ENCODE measurements around the gene CD300LD. TPM values are rescaled to one million over a fixed set of nuclear protein-coding genes. Genes with fewer than 3 reads are reported as not detected.

CD300LD gene
- total and polyA plus RNA-seq, 2 of the 8 experiments (the other 6 are each of a cell fraction or from before 2014, with no cell fraction given) = not detected

DNA sequence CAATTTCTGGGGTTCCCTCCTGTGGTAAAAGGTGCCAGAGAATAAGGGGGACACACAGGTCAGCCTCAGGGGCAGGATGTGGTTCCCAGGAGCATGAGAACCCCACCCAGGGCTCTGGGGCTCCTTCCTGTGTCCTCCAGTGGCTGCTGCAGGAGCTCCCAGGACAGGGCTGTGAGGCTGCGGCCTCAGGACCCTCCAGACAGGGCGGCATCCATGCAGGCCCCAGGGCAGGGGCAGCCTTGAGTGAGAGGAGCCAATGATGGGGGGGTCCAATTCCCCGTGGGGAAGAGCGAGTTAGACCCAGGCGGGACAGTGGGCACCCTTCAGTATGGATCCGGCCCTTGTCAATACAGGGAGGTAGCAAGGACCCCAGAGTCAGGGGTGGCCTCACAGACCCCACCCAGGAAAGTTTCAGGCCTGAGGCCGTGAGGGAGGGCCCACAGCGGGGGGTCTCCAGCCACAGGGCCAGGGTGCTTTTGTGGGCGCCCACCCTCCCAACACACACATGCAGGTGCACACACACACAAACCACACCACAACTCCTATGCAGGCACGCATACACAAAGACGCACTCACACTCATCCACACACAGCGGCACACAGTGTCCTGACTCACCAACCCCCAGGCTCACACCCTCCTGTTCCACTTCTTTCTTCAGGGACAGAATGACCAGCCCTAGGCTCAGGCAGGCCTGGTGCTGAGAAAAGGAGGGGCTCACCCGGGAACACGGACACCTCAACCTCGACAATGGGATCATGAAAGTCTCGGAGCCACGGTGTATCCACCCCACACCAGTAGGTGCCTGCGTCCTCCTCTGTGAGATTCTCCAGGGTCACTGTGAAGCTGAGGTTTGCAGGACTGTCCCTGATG is 48.0 kb downstream of the CD300LD start (continued):
- TF ChIP-seq BRCA1 (IDR thresholded peaks at IDR 0.05; ENCODE audit: low read depth, low read length) = no peak

Data from H1 (cell line).